Coronary artery (tissue), 2 donors: ENCODE measurements around the gene CLDN9.
A peak's percentile ranks its signal among the peaks of the same experiment; 100 is the strongest.

Source experiments
- DNase-seq: peaks from one replicate; pipeline ENCODE4 v3.0.0-alpha.2; 2017; ENCODE audit warnings: low spot score
- H3K27ac ChIP-seq, 2 donors: fragments of 200-600 bp; sonication (generic); one replicate each; pipeline ENCODE4 v1.5.1; 2016 to 2019
- H3K4me3 ChIP-seq: fragments of 200-600 bp; sonication (generic); 2 replicates; pipeline ENCODE4 v1.5.1; 2016; ENCODE audit warnings: mild to moderate bottlenecking, moderate library complexity
- TF ChIP-seq, protein P1 (sequence below): fragments of 200-600 bp; sonication (generic); IDR thresholded peaks from one replicate; pipeline ENCODE4 v1.5.1; 2019; ENCODE audit warnings: antibody characterized with exemption

Gene CLDN9

DNA sequence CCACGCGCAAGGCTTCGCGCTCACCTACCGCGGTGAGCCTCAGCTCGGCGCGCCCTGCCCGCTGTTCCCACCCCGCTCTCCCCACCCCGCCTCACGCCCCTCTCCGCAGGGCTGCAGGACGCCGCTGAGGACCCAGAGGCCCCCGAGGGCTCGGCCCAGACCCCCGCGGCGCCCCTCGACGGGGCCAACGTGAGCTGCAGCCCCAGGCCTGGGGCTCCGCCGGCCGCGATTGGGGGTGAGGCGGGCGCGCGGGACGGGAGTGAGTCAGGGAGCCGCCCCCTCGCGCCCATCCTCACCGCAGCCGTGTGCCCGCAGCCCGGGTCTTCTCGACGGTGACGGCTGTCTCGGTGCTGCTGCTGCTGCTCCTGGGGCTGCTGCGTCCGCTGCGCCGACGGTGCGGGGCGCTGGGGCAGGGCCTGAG, 45.5 kb upstream of the CLDN9 start:
- Histone ChIP-seq H3K27ac (no peak overlapping the region), H3K4me3 (peak overlapping the region; percentile 52)
- TF ChIP-seq, protein P1, sequence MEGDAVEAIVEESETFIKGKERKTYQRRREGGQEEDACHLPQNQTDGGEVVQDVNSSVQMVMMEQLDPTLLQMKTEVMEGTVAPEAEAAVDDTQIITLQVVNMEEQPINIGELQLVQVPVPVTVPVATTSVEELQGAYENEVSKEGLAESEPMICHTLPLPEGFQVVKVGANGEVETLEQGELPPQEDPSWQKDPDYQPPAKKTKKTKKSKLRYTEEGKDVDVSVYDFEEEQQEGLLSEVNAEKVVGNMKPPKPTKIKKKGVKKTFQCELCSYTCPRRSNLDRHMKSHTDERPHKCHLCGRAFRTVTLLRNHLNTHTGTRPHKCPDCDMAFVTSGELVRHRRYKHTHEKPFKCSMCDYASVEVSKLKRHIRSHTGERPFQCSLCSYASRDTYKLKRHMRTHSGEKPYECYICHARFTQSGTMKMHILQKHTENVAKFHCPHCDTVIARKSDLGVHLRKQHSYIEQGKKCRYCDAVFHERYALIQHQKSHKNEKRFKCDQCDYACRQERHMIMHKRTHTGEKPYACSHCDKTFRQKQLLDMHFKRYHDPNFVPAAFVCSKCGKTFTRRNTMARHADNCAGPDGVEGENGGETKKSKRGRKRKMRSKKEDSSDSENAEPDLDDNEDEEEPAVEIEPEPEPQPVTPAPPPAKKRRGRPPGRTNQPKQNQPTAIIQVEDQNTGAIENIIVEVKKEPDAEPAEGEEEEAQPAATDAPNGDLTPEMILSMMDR: no peak
- no peak for DNase-seq

DNA sequence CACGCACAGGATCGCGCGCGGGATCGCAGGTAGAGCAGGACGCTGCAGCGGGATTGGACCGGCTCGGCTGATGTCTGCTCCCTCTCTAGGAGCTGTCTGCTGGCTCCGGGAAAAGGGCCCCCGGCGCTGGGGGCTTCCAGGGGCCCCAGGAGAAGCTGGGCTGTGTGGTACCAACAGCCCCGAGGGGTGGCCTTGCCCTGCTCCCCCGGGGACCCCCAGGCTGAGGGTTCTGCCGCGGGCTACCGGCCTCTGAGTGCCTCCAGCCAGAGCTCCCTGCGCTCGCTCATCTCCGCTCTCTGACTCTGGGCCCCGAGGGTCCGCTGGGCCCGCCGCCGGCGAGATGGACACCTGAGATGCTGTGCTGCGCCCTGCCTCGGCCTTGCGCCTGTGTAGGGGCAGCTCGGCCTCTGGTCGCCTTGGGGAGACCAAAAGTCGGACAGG, 45.0 kb upstream of the CLDN9 start:
- TF ChIP-seq, protein P1: no peak
- no peak for DNase-seq
- no peak overlapping the region for H3K4me3 ChIP-seq

DNA sequence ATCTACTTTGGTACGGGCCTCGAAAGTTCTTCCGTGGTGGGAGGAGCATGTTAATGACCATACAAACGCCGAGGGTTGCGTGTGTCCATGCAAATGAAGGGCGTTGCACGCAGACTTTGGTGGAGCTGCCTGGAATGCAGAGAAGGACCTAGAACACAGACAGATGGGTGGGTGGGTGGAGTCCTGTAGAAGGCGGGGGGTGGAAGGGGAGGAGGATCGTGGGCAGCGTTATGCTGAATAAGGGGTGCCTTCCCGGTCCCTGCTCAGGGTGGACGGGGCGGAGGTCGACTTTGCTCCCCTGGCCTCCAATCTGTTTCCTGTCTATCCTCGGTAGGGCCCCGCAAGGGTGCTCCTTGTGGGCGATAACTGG, 44.4 kb upstream of the CLDN9 start:
- Histone ChIP-seq H3K27ac (no peak overlapping the region), H3K4me3 (peak overlapping the region; percentile 74)
- no peak for DNase-seq
- TF ChIP-seq, protein P1: no peak

More for the DNA sequence above, 45.0 kb upstream of the CLDN9 start:
- H3K27ac ChIP-seq: no peak overlapping the region

DNA sequence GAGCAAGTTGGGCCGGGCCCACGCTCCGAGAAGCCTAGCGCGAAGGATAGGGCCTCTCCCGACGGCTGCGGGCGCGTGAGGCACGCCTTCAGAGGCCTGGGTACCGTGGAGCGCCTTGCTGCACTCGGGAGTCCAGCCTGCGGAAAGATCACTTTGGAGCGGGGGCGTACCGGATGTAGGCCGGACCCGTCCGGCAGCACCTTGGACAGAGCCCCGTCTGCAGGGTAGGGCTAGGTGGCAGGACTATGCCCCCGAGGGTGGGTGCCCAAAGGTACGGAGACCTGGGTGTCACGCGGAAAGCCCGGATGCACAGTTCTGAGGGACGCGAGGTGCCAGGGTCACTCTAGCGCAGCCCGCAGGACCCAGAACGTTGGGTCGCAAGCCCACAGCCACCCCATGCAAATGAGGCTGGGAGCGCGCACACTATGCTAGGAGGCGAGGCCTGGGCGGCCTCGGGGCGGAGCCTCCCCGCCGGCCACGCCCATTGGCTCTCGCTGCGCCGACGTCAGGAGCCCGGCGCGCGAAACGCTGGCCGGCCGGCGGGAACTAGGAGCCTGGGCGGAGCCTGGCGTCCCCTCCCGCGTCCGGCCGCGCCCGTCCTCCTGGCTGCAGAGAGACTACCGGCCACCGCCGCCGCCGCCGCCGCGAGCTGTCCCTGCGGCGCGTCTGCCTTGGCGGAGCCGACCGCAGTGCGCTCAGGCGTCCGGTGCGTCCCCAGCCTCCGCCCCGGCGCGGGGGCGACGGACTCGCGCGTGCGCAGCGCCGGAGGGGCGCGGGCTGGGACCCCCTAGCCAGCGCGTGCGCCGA, 43.8 kb upstream of the CLDN9 start, which contains the start of gene PAQR4:
Gene PAQR4 (plus strand): TSS at position 611 of the 807 bp plus-strand sequence. CDS start 327 bp downstream, outside the sequence.
- DNase-seq: no peak
- TF ChIP-seq, protein P1: no peak
- peak within 1 kb of the TSS in 1 of 2 donors; percentile 55 for H3K27ac ChIP-seq

DNA sequence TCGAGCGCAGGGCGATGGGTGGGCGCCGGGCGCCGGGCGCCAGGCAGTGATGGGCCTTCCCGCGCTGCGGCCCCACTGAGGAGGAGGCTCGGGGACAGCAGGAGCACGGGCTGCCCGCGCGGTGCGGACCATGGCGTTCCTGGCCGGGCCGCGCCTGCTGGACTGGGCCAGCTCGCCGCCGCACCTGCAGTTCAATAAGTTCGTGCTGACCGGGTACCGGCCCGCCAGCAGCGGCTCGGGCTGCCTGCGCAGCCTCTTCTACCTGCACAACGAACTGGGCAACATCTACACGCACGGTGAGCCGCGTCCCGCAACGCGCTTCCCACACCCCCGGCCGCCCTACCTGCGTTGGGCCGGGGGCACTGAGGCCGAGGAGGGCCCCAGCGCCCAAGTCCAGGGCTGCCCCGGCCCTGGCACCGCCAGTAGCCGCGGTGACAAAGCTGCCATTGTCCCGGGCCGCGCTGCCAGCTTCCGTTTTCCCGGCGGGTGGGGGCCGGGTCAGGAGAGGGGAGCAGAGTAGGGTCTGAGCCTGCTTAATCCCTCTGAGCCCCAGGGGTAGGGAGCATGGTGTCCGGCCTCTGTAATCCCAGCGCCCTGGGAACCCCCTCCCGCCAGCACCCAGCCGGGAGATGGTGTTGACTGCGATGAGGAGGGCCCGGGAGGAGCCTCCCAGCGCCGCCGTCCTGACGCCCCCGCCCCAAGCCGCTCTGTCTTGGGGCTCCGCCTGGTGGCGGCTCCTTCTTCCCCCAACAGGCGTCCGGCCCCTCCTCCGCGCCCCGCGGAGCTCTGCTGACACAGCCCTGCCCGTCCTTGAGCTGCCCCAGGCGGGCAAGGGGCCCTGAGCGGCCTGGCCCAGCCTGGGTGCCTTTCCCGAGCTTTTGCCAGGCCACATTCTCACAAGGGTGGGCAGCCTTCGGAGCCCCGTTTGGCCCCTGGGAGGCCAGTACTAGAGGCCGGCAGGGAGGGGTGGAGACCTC, 42.9 kb upstream of the CLDN9 start:
- Histone ChIP-seq H3K4me3 (peak overlapping the region; percentile 74), H3K27ac (peak overlapping the region in 1 of 2 donors; percentile 55)
- no peak for DNase-seq
- TF ChIP-seq, protein P1: no peak

More for the DNA sequence above, 43.8 kb upstream of the CLDN9 start, which contains the start of gene PAQR4:
- peak within 1 kb of the TSS; percentile 74 for H3K4me3 ChIP-seq

DNA sequence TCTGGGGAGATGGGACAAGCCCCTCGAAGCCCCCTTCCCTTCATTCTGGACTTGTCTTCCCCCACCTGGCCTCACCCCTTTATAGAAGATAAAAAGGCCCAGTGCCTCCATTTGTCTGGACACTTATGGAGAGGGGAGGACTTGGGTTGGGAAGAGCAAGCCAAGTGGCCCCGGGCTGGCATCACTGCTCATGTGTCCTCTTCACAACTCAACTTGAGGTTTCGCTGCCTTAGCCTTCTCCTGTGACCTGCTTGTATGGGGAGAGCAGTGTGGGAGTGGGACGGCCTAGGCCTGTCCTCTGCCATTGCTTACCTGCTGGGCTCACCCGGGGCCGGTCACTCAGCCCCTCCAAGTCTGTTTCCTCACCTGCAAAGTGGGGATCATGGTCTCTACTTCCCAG, 42.2 kb upstream of the CLDN9 start:
- DNase-seq: no peak
- Histone ChIP-seq H3K27ac (no peak overlapping the region), H3K4me3 (peak overlapping the region; percentile 74)
- TF ChIP-seq, protein P1: no peak
